K562 (cell line): ENCODE measurements around the gene TMEM154. TPM values are rescaled to one million over a fixed set of nuclear protein-coding genes. Genes with fewer than 3 reads are reported as not detected.
A peak's percentile ranks its signal among the peaks of the same experiment; 100 is the strongest.

ENCODE experiments used
- BCLAF1 ChIP-seq, 2 experiments: fragments of 450-650 bp in 1 of 2; IDR thresholded peaks; 2 replicates each; pipeline ENCODE4 v1.6.1; 2011 to 2017; ENCODE audit warnings: low read depth in 2 of 2, antibody characterized with exemption in 1 of 2, borderline replicate concordance in 1 of 2, low read length in 1 of 2, mild to moderate bottlenecking in 1 of 2, mixed read lengths in 1 of 2; ENCODE audit not compliant: control insufficient read depth in 1 of 2
- CEBPG ChIP-seq, 3 experiments: fragments of 200-800 bp in 1 of 3; sonication (Bioruptor generic) in 1 of 3; sonication (generic) in 1 of 3; formaldehyde crosslinking in 1 of 3; IDR thresholded peaks in 2 of 3; conservative IDR thresholded peaks in 1 of 3; 2 replicates each; pipeline versions ENCODE4 v1.6.1 to v1.8.0; 2016 to 2022; ENCODE audit warnings: missing compliant biosample characterization in 2 of 3, missing genetic modification characterization in 2 of 3, mild to moderate bottlenecking in 1 of 3, missing genetic modification reagents in 1 of 3
- CREB3L1 ChIP-seq: fragments of 450-650 bp; IDR thresholded peaks from 2 replicates; pipeline ENCODE4 v1.6.1; 2014; ENCODE audit warnings: low read depth, mild to moderate bottlenecking, moderate library complexity, borderline replicate concordance
- GTF2F1 ChIP-seq: IDR thresholded peaks from 2 replicates; pipeline ENCODE4 v1.6.1; 2011; ENCODE audit warnings: low read depth, low read length, improper control_type of control experiment
- RAD21 ChIP-seq, 2 experiments: fragments of 250-450 bp in 1 of 2; fragments of 450-650 bp in 1 of 2; sonication (Bioruptor Pico) in 1 of 2; formaldehyde crosslinking in 1 of 2; IDR thresholded peaks in 1 of 2; conservative IDR thresholded peaks in 1 of 2; 2 replicates each; pipeline versions ENCODE4 v1.4.0 to v1.8.0; 2020 to 2022; ENCODE audit warnings: mild to moderate bottlenecking in 2 of 2, moderate library complexity in 1 of 2
- RNF2 ChIP-seq: sonication (generic); IDR thresholded peaks from 2 replicates; pipeline ENCODE4 v1.6.1; 2016
- SMC3 ChIP-seq: conservative IDR thresholded peaks from 2 replicates; pipeline ENCODE4 v1.6.1; 2011; ENCODE audit warnings: low read depth, low read length, improper control_type of control experiment; ENCODE audit not compliant: insufficient read depth
- polyA plus RNA-seq, 8 experiments: library from polyadenylated mRNA; depleted of rRNA in 4 of 8; stranded (reverse) in 5 of 8; unstranded in 3 of 8; fragments of >200 nt; fragmentation: Nextera tagmentation in 2 of 8; fragmentation: Illumina TruSeq in 1 of 8; extraction: Ambion mirVana in 2 of 8; extraction: Trizol in 1 of 8; gene quantifications; 2 replicates each; pipeline versions ENCODE4 v1.2.1 to v1.2.3, GENCODE V29; 2011 to 2014; ENCODE audit warnings: inconsistent platforms in 1 of 8, missing spikeins in 1 of 8
- total RNA-seq, 7 experiments: library from RNA; depleted of rRNA in 6 of 7; stranded (reverse); fragments of >200 nt in 6 of 7; fragmentation: Illumina TruSeq in 2 of 7; extraction: Trizol in 2 of 7; gene quantifications; 2 replicates each; pipeline versions ENCODE4 v1.2.1 to v1.2.3, GENCODE V29; 2011 to 2021; ENCODE audit warnings: low replicate concordance in 1 of 7
- TF ChIP-seq, protein P1 (sequence below), 2 experiments: fragments of 450-650 bp; formaldehyde crosslinking in 1 of 2; IDR thresholded peaks; 2 replicates each; pipeline versions ENCODE4 v1.4.0 to v1.6.1; 2014 to 2020; ENCODE audit warnings: mild to moderate bottlenecking in 2 of 2, borderline replicate concordance in 1 of 2, low read depth in 1 of 2
- TF ChIP-seq, protein P2 (sequence below): conservative IDR thresholded peaks from 2 replicates; pipeline ENCODE4 v1.6.1; 2011; ENCODE audit warnings: low read depth, mild to moderate bottlenecking, low read length; ENCODE audit not compliant: control insufficient read depth

Gene TMEM154
- total and polyA plus RNA-seq, 9 of the 15 experiments (the other 6 are each of a cell fraction or from before 2014, with no cell fraction given) = 0.13 to 1.8 (median 0.58) TPM

DNA sequence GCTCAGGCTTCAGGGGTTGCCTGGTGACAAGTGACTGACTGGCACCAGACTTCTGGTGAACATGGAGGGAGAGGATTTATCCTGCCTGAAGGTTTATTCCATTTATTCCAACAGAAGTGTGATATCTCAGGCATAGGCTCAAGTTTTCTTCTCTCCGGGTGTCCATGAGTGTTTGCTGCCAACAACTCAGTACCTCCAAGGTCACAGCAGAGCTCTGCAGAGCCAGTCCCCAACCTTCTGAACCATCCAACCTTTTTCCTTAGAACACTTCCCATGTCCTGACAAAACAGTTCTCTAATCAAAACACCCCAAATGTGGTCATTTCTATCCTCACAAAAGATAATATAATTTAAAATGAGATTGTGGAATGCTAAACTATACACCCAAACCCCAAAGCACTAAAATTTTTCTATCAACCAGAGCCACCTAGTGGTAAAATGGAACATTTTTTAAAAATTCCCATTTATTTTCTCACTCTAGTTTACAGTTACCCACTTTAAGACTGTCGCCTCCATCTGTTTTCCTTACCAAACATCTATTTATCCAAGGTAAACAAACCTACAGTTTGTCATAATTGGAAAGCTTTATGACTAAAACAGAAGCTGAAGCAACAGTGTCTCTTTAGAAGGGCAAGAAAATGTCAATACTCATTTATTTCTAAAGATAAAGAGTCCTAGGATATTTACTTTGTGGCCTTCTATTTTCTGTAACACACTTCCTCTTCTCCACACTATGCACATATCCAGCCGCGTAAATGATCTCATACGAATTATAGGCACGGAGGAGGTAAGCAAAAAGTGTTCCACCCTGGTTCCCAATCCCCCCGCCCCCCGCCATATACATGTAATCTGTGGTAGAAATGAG is 39.5 kb downstream of the TMEM154 start (continued):
- TF ChIP-seq, protein P1, sequence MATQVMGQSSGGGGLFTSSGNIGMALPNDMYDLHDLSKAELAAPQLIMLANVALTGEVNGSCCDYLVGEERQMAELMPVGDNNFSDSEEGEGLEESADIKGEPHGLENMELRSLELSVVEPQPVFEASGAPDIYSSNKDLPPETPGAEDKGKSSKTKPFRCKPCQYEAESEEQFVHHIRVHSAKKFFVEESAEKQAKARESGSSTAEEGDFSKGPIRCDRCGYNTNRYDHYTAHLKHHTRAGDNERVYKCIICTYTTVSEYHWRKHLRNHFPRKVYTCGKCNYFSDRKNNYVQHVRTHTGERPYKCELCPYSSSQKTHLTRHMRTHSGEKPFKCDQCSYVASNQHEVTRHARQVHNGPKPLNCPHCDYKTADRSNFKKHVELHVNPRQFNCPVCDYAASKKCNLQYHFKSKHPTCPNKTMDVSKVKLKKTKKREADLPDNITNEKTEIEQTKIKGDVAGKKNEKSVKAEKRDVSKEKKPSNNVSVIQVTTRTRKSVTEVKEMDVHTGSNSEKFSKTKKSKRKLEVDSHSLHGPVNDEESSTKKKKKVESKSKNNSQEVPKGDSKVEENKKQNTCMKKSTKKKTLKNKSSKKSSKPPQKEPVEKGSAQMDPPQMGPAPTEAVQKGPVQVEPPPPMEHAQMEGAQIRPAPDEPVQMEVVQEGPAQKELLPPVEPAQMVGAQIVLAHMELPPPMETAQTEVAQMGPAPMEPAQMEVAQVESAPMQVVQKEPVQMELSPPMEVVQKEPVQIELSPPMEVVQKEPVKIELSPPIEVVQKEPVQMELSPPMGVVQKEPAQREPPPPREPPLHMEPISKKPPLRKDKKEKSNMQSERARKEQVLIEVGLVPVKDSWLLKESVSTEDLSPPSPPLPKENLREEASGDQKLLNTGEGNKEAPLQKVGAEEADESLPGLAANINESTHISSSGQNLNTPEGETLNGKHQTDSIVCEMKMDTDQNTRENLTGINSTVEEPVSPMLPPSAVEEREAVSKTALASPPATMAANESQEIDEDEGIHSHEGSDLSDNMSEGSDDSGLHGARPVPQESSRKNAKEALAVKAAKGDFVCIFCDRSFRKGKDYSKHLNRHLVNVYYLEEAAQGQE (IDR thresholded peaks at IDR 0.05; ENCODE audit: borderline replicate concordance) = peak; percentile 78; the same call in 1 of the 2 replicates
- TF ChIP-seq, protein P1 (CRISPR knock-in tag; IDR thresholded peaks at IDR 0.05; ENCODE audit: low read depth) = no peak
- TF ChIP-seq, protein P2, sequence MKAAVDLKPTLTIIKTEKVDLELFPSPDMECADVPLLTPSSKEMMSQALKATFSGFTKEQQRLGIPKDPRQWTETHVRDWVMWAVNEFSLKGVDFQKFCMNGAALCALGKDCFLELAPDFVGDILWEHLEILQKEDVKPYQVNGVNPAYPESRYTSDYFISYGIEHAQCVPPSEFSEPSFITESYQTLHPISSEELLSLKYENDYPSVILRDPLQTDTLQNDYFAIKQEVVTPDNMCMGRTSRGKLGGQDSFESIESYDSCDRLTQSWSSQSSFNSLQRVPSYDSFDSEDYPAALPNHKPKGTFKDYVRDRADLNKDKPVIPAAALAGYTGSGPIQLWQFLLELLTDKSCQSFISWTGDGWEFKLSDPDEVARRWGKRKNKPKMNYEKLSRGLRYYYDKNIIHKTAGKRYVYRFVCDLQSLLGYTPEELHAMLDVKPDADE = no peak
- no peak for TF ChIP-seq BCLAF1 (IDR thresholded peaks at IDR 0.05; ENCODE audit: borderline replicate concordance in 1 of 2, control insufficient read depth in 1 of 2, low read depth in 2 of 2, low read length in 1 of 2)
- TF ChIP-seq RNF2 = no peak
- TF ChIP-seq CEBPG (CRISPR knock-in tag; IDR thresholded peaks at IDR 0.05) = no peak
- 0 out of 4 replicates have a peak, but pooled peaks of 1 of the 2 experiments have one; percentile 16 for TF ChIP-seq CEBPG (tag; conservative IDR thresholded peaks at IDR 0.05 in 1 of 2, IDR thresholded peaks at IDR 0.05 in 1 of 2)
- TF ChIP-seq CREB3L1 = no peak
- 0 out of 2 replicates have a peak, but pooled peaks have one; percentile 55 for TF ChIP-seq SMC3
- TF ChIP-seq RAD21 (CRISPR knock-in tag; conservative IDR thresholded peaks at IDR 0.05 in 1 of 2, IDR thresholded peaks at IDR 0.05 in 1 of 2) = peak; percentile 76 to 79
- no peak for TF ChIP-seq GTF2F1
